ENCODE measurements around the gene SLC25A25. TPM values are rescaled to one million over a fixed set of nuclear protein-coding genes. Genes with fewer than 3 reads are reported as not detected.

Gene SLC25A25
- total and polyA plus RNA-seq, 2 donors (not counting 3 experiments of a cell fraction or from before 2014, with no cell fraction given) = 18.1 to 20.2 TPM

GRCh38 chr9:128056887-128057723, 10.9 kb upstream of the SLC25A25 start:
- CTCF ChIA-PET = interaction anchor here (1.3 kb wide), 2 partner anchors 9 to 10 kb away, joined by 3 read pairs; partner anchors contain the start of gene NAIF1
- no peak overlapping the region for H3K4me3 ChIP-seq (replicated peaks in 1 of 3; ENCODE audit: insufficient read depth in 1 of 3, low read depth in 1 of 3, low read length in 3 of 3)
- H3K4me2 ChIP-seq (ENCODE audit: insufficient read depth, low read length) = no peak overlapping the region
- POLR2A ChIA-PET = no interaction called here
- no peak for DNase-seq (ENCODE audit: low read depth, low spot score)
- H3K4me1 ChIP-seq (ENCODE audit: control insufficient read depth, extremely low read depth, insufficient read depth, low read length) = peaks cover 8% of the 10 kb centered on the region
- no peak overlapping the region for H2AFZ ChIP-seq (ENCODE audit: low read depth, low read length)
- TF ChIP-seq MYC (IDR thresholded peaks at IDR 0.05; ENCODE audit: low read depth, low read length) (no peak), FOS (IDR thresholded peaks at IDR 0.05; ENCODE audit: borderline replicate concordance, insufficient read depth, low read length) (no peak), POLR2A (IDR thresholded peaks at IDR 0.05; ENCODE audit: low read depth, low read length) (no peak), EZH2 (IDR thresholded peaks at IDR 0.05; ENCODE audit: borderline replicate concordance, low read depth, low read length, severe bottlenecking) (no peak), MAX (IDR thresholded peaks at IDR 0.05; ENCODE audit: insufficient read depth, insufficient read length) (no peak), POLR2AphosphoS5 (IDR thresholded peaks at IDR 0.05; ENCODE audit: insufficient read depth, low read depth, low read length) (no peak), GATA2 (IDR thresholded peaks at IDR 0.05; ENCODE audit: insufficient read depth, insufficient read length, low read depth, low read length) (no peak), JUN (IDR thresholded peaks at IDR 0.05; ENCODE audit: borderline replicate concordance, insufficient read depth, insufficient read length, low read depth) (no peak)
- TF ChIP-seq, protein P1, sequence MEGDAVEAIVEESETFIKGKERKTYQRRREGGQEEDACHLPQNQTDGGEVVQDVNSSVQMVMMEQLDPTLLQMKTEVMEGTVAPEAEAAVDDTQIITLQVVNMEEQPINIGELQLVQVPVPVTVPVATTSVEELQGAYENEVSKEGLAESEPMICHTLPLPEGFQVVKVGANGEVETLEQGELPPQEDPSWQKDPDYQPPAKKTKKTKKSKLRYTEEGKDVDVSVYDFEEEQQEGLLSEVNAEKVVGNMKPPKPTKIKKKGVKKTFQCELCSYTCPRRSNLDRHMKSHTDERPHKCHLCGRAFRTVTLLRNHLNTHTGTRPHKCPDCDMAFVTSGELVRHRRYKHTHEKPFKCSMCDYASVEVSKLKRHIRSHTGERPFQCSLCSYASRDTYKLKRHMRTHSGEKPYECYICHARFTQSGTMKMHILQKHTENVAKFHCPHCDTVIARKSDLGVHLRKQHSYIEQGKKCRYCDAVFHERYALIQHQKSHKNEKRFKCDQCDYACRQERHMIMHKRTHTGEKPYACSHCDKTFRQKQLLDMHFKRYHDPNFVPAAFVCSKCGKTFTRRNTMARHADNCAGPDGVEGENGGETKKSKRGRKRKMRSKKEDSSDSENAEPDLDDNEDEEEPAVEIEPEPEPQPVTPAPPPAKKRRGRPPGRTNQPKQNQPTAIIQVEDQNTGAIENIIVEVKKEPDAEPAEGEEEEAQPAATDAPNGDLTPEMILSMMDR (IDR thresholded peaks at IDR 0.05; ENCODE audit: extremely low read depth in 1 of 2, insufficient read depth in 1 of 2, low read depth in 1 of 2, low read length in 2 of 2) = no peak
- H3K79me2 ChIP-seq (ENCODE audit: control insufficient read depth, insufficient read depth, low read length) = no peaks in the 10 kb centered on the region
- H4K20me1 ChIP-seq (replicated peaks; ENCODE audit: control insufficient read depth, extremely low read depth, insufficient read depth, low read length) = no peaks in the 10 kb centered on the region
- no peaks in the 10 kb centered on the region for H3K36me3 ChIP-seq (ENCODE audit: control insufficient read depth in 2 of 2, extremely low read depth in 1 of 2, insufficient read depth in 2 of 2, low read length in 2 of 2)
- H3K9me3 ChIP-seq (replicated peaks; ENCODE audit: control insufficient read depth, insufficient read depth, low read length) = no peaks in the 10 kb centered on the region
- no peak overlapping the region for H3K27ac ChIP-seq (ENCODE audit: insufficient read depth, low read depth, low read length)
- intact Hi-C loops (cut with micrococcal nuclease) (no loop called here), dilution Hi-C loops (cut with MboI; ENCODE audit: extremely low pct_ligation_motif_present, low sequenced_read_pairs) (no loop called here)
- H3K27me3 ChIP-seq (ENCODE audit: control insufficient read depth in 2 of 2, insufficient read depth in 2 of 2, low read length in 2 of 2) = no peaks in the 10 kb centered on the region
- H3K9ac ChIP-seq (replicated peaks; ENCODE audit: extremely low read depth, insufficient read depth, low read length) = no peak overlapping the region
- no peak for FAIRE-seq
- BruUV-seq (replicated peaks) = no TSS peak
- H3K9me1 ChIP-seq (replicated peaks; ENCODE audit: control insufficient read depth, extremely low read depth, insufficient read depth, low read length) = no peaks in the 10 kb centered on the region

All from endothelial cell of umbilical vein (primary cell).